ENCODE data around the gene ATG4D.

DNA sequence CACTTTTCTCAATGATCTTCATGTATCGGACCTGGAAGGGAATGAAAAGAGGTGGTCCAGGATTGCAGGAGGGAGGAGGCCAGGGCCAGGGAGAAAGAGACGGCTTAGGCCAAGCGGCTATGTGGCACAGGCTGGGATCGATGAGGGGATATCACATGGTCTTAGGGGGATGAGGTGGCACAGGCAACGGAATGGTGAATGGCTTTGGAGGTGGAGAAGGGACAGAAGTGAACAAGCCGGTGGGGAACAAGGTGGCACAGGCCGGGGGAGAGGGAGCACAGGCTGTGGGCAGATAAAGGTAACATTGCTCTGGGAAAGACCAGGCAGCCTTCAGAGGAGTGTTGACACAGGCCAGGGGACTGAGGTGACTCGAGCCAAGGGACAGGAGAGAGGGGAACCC is 30.8 kb downstream of the ATG4D start:
- TF ChIP-seq CTCF (IDR thresholded peaks at IDR 0.05) (no peak), POLR2A (IDR thresholded peaks at IDR 0.05) (no peak)
